ENCODE data around the gene MAPK8. TPM values are rescaled to one million over a fixed set of nuclear protein-coding genes. Genes with fewer than 3 reads are reported as not detected.

MAPK8 gene
- total RNA-seq, 4 donors from 2014 or later, result 29.7 to 126 (median 67.8) TPM

DNA sequence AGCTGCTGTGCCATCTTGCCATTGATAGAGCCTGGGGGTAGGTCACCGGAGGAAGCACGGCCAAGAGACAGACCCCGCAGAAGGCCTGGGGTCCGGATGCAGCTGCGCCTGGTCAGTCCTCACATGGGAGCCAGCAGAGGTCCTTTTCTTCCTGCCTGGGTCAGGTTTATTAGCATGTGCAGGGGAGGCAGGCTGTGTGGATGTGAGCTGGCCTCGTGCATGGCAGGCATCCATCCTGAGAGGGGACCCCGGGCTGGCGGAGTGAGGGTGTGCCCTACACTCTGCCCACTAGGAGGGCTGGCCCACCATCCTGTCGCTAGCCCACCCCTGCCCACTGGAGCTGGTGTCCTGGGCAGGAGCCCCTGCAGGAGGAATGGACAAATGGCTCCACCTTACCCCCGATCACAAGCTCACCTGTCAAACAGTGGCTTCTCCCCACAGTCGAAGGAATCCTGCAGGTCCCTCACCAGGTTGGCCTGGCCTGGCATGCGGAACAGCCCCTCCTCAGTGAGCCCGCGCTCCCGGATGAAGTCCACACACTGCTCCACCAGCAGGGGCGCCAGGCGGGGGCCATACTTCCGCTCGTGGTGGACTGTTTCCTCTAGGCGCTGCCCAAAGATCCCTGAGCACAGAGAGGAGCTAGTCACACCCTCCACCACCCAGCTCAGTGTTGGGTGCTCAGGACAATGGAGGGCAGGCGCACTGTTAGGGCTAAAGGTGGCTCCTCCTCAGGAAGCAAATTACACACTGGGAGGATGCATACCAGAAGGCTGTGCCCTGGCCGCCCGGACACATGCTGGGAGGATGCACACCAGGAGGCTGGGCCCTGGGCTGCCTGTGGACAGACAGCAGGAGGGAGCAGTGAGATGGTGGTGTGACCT, 153.0 kb downstream of the MAPK8 start:
- Histone ChIP-seq H3K9me3 (no peaks in the 10 kb centered on the region), H3K4me3 (no peak overlapping the region), H3K27ac (no peak overlapping the region), H3K36me3 (no peaks in the 10 kb centered on the region), H3K27me3 (no peaks in the 10 kb centered on the region), H3K4me1 (peaks cover 0 to 9% (median 0%) of the 10 kb centered on the region in 4 donors)
- TF ChIP-seq POLR2AphosphoS5 (IDR thresholded peaks at IDR 0.05), result no peak
- TF ChIP-seq, protein P1, sequence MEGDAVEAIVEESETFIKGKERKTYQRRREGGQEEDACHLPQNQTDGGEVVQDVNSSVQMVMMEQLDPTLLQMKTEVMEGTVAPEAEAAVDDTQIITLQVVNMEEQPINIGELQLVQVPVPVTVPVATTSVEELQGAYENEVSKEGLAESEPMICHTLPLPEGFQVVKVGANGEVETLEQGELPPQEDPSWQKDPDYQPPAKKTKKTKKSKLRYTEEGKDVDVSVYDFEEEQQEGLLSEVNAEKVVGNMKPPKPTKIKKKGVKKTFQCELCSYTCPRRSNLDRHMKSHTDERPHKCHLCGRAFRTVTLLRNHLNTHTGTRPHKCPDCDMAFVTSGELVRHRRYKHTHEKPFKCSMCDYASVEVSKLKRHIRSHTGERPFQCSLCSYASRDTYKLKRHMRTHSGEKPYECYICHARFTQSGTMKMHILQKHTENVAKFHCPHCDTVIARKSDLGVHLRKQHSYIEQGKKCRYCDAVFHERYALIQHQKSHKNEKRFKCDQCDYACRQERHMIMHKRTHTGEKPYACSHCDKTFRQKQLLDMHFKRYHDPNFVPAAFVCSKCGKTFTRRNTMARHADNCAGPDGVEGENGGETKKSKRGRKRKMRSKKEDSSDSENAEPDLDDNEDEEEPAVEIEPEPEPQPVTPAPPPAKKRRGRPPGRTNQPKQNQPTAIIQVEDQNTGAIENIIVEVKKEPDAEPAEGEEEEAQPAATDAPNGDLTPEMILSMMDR (IDR thresholded peaks at IDR 0.05), result no peak
- no peak for TF ChIP-seq EP300 (IDR thresholded peaks at IDR 0.05; ENCODE audit: low read depth)
- TF ChIP-seq POLR2A (IDR thresholded peaks at IDR 0.05), result no peak
- DNase-seq, result no peak
- intact Hi-C loops (cut with DNase I; ENCODE audit: low total_unique reads), result no loop called here
- in situ Hi-C loops (cut with MboI; ENCODE audit: low pct_ligation_motif_present in 1 of 4, low pct_unique_long_range_greater_than_20kb in 1 of 4, low sequenced_read_pairs in 3 of 4), result no loop called here
- WGBS, 2 donors (ENCODE audit: low coverage in 1 of 2), result 85% methylated on average over 23 of the region's 23 CpGs; no CpG with 5 or more reads in 1 of the 2 donors

DNA sequence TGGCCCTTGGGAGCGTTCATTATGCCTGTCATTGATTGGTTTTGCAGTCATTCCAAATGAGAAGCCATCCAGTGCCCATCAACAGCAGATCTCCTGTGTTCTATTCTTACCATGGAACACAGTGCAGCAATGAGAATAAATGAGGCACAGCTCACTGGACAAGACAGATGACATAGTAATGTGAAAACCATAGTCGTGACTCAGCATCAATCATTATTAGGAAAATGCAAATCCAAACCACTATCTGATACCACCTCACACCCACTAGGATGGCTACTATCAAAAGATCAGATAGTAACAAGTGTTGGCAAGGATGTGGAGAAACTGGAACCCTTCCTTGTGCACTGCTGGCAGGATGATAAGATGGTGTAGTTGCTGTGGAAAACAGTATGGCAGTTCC, 153.7 kb downstream of the MAPK8 start:
- H3K36me3 ChIP-seq, result no peaks in the 10 kb centered on the region
- 83% methylated on average over 2 of the region's 2 CpGs; no CpG with 5 or more reads in 1 of the 2 donors for WGBS, 2 donors (ENCODE audit: low coverage in 1 of 2)
- peaks cover 0 to 9% (median 0%) of the 10 kb centered on the region in 4 donors for H3K4me1 ChIP-seq
- H3K27ac ChIP-seq, result no peak overlapping the region
- TF ChIP-seq POLR2AphosphoS5 (IDR thresholded peaks at IDR 0.05) (no peak), POLR2A (IDR thresholded peaks at IDR 0.05) (no peak), EP300 (IDR thresholded peaks at IDR 0.05; ENCODE audit: low read depth) (no peak)
- TF ChIP-seq, protein P1 (IDR thresholded peaks at IDR 0.05), result no peak
- intact Hi-C loops (cut with DNase I; ENCODE audit: low total_unique reads), result no loop called here
- DNase-seq, result no peak
- no peaks in the 10 kb centered on the region for H3K9me3 ChIP-seq
- in situ Hi-C loops (cut with MboI; ENCODE audit: low pct_ligation_motif_present in 1 of 4, low pct_unique_long_range_greater_than_20kb in 1 of 4, low sequenced_read_pairs in 3 of 4), result no loop called here
- no peaks in the 10 kb centered on the region for H3K27me3 ChIP-seq
- H3K4me3 ChIP-seq, result no peak overlapping the region

DNA sequence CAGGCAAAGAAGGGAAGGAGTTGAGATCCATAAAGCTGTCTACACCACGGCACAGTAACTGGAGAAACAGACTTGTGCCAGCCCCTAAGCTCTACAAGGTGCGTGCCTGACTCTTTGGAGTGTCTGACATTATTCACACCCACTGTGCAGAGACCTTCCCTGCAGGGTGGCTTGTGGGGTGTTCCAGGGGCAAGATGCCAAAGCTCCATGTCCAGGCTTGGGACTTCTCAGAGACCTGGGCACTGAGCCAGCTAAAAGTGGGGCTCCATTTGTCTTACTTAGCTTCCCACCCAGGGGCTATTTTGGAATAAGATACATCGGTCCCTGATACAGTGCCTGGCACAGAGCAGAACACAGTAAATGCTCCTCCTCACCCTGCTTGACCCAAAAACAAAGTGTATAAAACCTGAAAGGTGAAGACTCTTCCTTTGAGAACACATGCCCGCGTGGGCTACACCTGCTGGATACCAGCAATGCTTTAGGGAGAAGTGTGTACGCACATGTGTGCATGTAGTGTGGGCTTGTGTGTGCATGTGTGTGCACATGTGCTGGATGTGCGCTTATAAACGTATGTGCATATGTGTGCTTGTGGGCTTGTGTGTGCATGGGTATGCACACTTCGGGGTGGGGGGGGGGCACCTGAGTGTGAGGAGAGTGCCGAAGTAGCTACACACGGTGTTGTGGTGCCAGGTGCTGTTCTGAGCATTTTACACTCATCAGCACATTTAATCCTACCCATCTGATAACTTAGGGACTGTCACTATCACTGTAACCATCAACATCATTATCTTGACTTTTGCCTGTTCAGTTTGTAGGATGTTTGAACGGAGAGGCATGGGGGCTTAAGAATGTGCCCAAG, 155.4 kb downstream of the MAPK8 start:
- no peak for DNase-seq
- intact Hi-C loops (cut with DNase I; ENCODE audit: low total_unique reads), result no loop called here
- no peaks in the 10 kb centered on the region for H3K36me3 ChIP-seq
- H3K27ac ChIP-seq, result no peak overlapping the region
- peaks cover 0 to 1% (median 0%) of the 10 kb centered on the region in 4 donors for H3K4me1 ChIP-seq
- TF ChIP-seq POLR2AphosphoS5 (IDR thresholded peaks at IDR 0.05) (no peak), EP300 (IDR thresholded peaks at IDR 0.05; ENCODE audit: low read depth) (no peak), POLR2A (IDR thresholded peaks at IDR 0.05) (no peak)
- TF ChIP-seq, protein P1 (IDR thresholded peaks at IDR 0.05), result no peak
- whole genome bisulfite sequencing, 2 donors (ENCODE audit: low coverage in 1 of 2), result 89 to 100% methylated on average over 1 to 12 of the region's 12 CpGs
- H3K27me3 ChIP-seq, result peaks cover 11% of the 10 kb centered on the region
- H3K9me3 ChIP-seq, result no peaks in the 10 kb centered on the region
- in situ Hi-C loops (cut with MboI; ENCODE audit: low pct_ligation_motif_present in 1 of 4, low pct_unique_long_range_greater_than_20kb in 1 of 4, low sequenced_read_pairs in 3 of 4), result no loop called here
- no peak overlapping the region for H3K4me3 ChIP-seq

DNA sequence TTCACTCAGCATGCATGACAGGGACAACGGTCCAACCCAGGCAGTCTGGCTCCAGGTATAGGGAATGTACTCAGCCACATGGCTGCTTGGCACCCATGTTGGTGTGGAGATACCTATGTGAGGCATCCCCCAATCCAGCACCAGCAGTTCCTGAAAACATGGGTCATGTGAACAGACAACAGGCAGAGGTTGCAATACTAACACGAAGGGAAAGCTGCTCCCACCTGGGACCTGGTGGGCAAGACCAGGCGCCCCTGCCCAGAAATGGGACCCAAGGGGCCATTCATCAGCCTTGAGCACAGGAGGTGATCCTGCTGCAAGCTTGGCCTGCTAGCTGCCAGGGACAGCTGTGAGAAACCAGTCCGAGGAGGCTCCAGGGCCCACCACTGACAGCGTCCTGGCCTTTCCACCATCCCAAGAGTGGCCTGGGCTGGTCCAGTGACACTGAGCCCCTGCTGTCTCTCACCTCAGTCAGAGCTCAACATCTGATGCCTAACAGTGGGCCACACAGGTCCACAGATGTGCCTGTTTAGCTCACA, 156.1 kb downstream of the MAPK8 start:
- Histone ChIP-seq H3K27me3 (peaks cover 16% of the 10 kb centered on the region), H3K36me3 (no peaks in the 10 kb centered on the region), H3K4me3 (no peak overlapping the region), H3K4me1 (no peaks in the 10 kb centered on the region), H3K9me3 (no peaks in the 10 kb centered on the region), H3K27ac (no peak overlapping the region)
- no peak for TF ChIP-seq EP300 (IDR thresholded peaks at IDR 0.05; ENCODE audit: low read depth)
- no peak for TF ChIP-seq POLR2AphosphoS5 (IDR thresholded peaks at IDR 0.05)
- TF ChIP-seq, protein P1 (IDR thresholded peaks at IDR 0.05), result no peak
- TF ChIP-seq POLR2A (IDR thresholded peaks at IDR 0.05), result no peak
- intact Hi-C loops (cut with DNase I; ENCODE audit: low total_unique reads) (no loop called here), in situ Hi-C loops (cut with MboI; ENCODE audit: low pct_ligation_motif_present in 1 of 4, low pct_unique_long_range_greater_than_20kb in 1 of 4, low sequenced_read_pairs in 3 of 4) (no loop called here)
- 40 to 82% methylated on average over 1 to 4 of the region's 5 CpGs for WGBS, 2 donors (ENCODE audit: low coverage in 1 of 2)
- DNase-seq, result no peak

All from transverse colon (tissue), 4 donors.